B cell (primary cell): ENCODE results near the gene PLA2G6. TPM values are rescaled to one million over a fixed set of nuclear protein-coding genes. Genes with fewer than 3 reads are reported as not detected.

Experiments used
- ATAC-seq: fragments of 200-7000 bp; cut with Tn5 transposase; one replicate; pipeline ENCODE4 v1.10.0; 2021; ENCODE audit warnings: low read depth, mild to moderate bottlenecking, moderate number of reproducible peaks, moderate library complexity
- CTCF ChIA-PET: fragments of 350-600 bp; sonication (Branson Sonifier 250); formaldehyde crosslinking; loops from one replicate; lab custom pipeline; 2021; ENCODE audit warnings: antibody characterized with exemption, inconsistent platforms; lab: Charles Lee
- POLR2A ChIA-PET: fragments of 350-600 bp; sonication (Branson Sonifier 250); formaldehyde crosslinking; loops from one replicate; lab custom pipeline; 2021; ENCODE audit warnings: antibody characterized with exemption; lab: Charles Lee
- DNase-seq: peaks from one replicate; pipeline ENCODE4 v3.0.0; 2013
- H2AFZ ChIP-seq: 2 replicates; pipeline ENCODE4 v1.6.1; 2012; ENCODE audit warnings: mild to moderate bottlenecking, low read depth, low read length; ENCODE audit not compliant: insufficient read depth, poor library complexity, severe bottlenecking
- H3K27ac ChIP-seq, 2 donors: 1 replicate in 1 of 2; 2 replicates in 1 of 2; pipeline ENCODE4 v1.5.1; 2012 to 2013; ENCODE audit warnings: low read length in 2 of 2, mild to moderate bottlenecking in 2 of 2, moderate library complexity in 1 of 2
- H3K27me3 ChIP-seq, 4 experiments: fragments of 200-600 bp in 1 of 4; sonication (generic) in 1 of 4; replicated peaks in 1 of 4; 1 replicate in 2 of 4; 2 replicates in 2 of 4; pipeline versions ENCODE4 v1.6.1 to v1.7.0; 2013 to 2016; ENCODE audit warnings: low read length in 3 of 4, mild to moderate bottlenecking in 2 of 4, mixed read lengths in 1 of 4, moderate library complexity in 1 of 4; ENCODE audit not compliant: insufficient read depth in 4 of 4, control insufficient read depth in 3 of 4; ENCODE audit errors: control extremely low read depth in 1 of 4
- H3K36me3 ChIP-seq, 2 experiments: replicated peaks in 1 of 2; 1 replicate in 1 of 2; 2 replicates in 1 of 2; pipeline versions ENCODE4 v1.6.1 to v1.7.1; 2013; ENCODE audit warnings: low read length in 1 of 2; ENCODE audit not compliant: insufficient read depth in 2 of 2, control insufficient read depth in 1 of 2; ENCODE audit errors: control extremely low read depth in 1 of 2, extremely low read depth in 1 of 2
- H3K4me1 ChIP-seq, 2 donors: fragments of 200-600 bp in 1 of 2; sonication (generic) in 1 of 2; 1 replicate in 1 of 2; 2 replicates in 1 of 2; pipeline versions ENCODE4 v1.5.1 to v1.6.1; 2013 to 2017; ENCODE audit warnings: low read length in 2 of 2; ENCODE audit not compliant: control insufficient read depth in 2 of 2, insufficient read depth in 2 of 2
- H3K4me2 ChIP-seq: replicated peaks from 2 replicates; pipeline ENCODE3; 2012; ENCODE audit warnings: mild to moderate bottlenecking, low read depth, low read length; ENCODE audit not compliant: poor library complexity, severe bottlenecking
- H3K4me3 ChIP-seq, 5 experiments: fragments of 200-600 bp in 1 of 5; sonication (generic) in 1 of 5; 1 replicate in 3 of 5; 2 replicates in 2 of 5; pipeline versions ENCODE4 v1.5.1 to v1.7.0; 2011 to 2016; ENCODE audit warnings: low read length in 4 of 5, mild to moderate bottlenecking in 4 of 5, low read depth in 2 of 5, control low read depth in 1 of 5, moderate library complexity in 1 of 5; ENCODE audit not compliant: insufficient read depth in 1 of 5; ENCODE audit errors: control extremely low read depth in 1 of 5, extremely low read depth in 1 of 5
- H3K79me2 ChIP-seq: fragments of 200-600 bp; sonication (generic); one replicate; pipeline ENCODE4 v1.6.0; 2016; ENCODE audit warnings: low read length; ENCODE audit not compliant: control insufficient read depth, insufficient read depth
- H3K9ac ChIP-seq: fragments of 200-600 bp; sonication (generic); 2 replicates; pipeline ENCODE4 v1.6.1; 2017; ENCODE audit warnings: mild to moderate bottlenecking, low read length, moderate library complexity
- H3K9me3 ChIP-seq, 3 donors: one replicate each; pipeline versions ENCODE4 v1.6.1 to v1.7.1; 2013; ENCODE audit warnings: low read length in 2 of 3; ENCODE audit not compliant: control insufficient read depth in 2 of 3, insufficient read depth in 1 of 3; ENCODE audit errors: control extremely low read depth in 1 of 3
- H4K20me1 ChIP-seq: 2 replicates; pipeline ENCODE4 v1.6.0; 2012; ENCODE audit warnings: mild to moderate bottlenecking, low read length; ENCODE audit not compliant: insufficient read depth, control insufficient read depth, poor library complexity, severe bottlenecking
- H3K27ac Mint-ChIP-seq: one replicate; pipeline ENCODE4 v1.8.0; 2021; ENCODE audit warnings: mixed read lengths
- H3K27me3 Mint-ChIP-seq: one replicate; pipeline ENCODE4 v1.8.0; 2021; ENCODE audit warnings: mixed read lengths
- H3K4me1 Mint-ChIP-seq: one replicate; pipeline ENCODE4 v1.8.0; 2021; ENCODE audit warnings: mixed read lengths
- H3K4me3 Mint-ChIP-seq: one replicate; pipeline ENCODE4 v1.8.0; 2021; ENCODE audit warnings: mixed read lengths
- H3K9me3 Mint-ChIP-seq: one replicate; pipeline ENCODE4 v1.8.0; 2022; ENCODE audit warnings: mixed read lengths; ENCODE audit not compliant: insufficient read depth
- EZH2 ChIP-seq: IDR thresholded peaks from 2 replicates; pipeline ENCODE4 v1.6.1; 2012; ENCODE audit warnings: borderline replicate concordance, low read depth, mild to moderate bottlenecking, moderate library complexity, low read length; ENCODE audit not compliant: insufficient read depth, poor library complexity, severe bottlenecking
- WGBS: methylation state at CpG from one replicate; pipeline ENCODE4 v1.1.5; 2013; ENCODE audit warnings: missing lambda C conversion rate; ENCODE audit not compliant: insufficient coverage; 5-methylcytosine and 5-hydroxymethylcytosine counted together
- intact Hi-C: fragments of 100-400 bp; cut with micrococcal nuclease; formaldehyde crosslinking; loops from one replicate; pipeline ENCODE4 v1.10.0; 2022
- polyA plus RNA-seq: library from polyadenylated mRNA; depleted of rRNA; stranded (reverse); fragments of >200 nt; gene quantifications from 2 replicates; pipeline ENCODE4 v1.2.3, GENCODE V29; 2012
- total RNA-seq, 2 donors: library from RNA; stranded (reverse); fragments of 120-200 nt in 1 of 2; gene quantifications; 1 replicate in 1 of 2; 2 replicates in 1 of 2; pipeline versions ENCODE4 v1.2.3 to v1.2.4, GENCODE V29; 2013 to 2022
- TF ChIP-seq, protein P1 (sequence below): fragments of 200-600 bp; IDR thresholded peaks from one replicate; pipeline ENCODE4 v1.8.0; 2022; ENCODE audit warnings: antibody characterized with exemption, mild to moderate bottlenecking

The PLA2G6 gene
- total and polyA plus RNA-seq, 2 donors (not counting 1 experiment from before 2014, with no cell fraction given), result 125 to 148 TPM

DNA sequence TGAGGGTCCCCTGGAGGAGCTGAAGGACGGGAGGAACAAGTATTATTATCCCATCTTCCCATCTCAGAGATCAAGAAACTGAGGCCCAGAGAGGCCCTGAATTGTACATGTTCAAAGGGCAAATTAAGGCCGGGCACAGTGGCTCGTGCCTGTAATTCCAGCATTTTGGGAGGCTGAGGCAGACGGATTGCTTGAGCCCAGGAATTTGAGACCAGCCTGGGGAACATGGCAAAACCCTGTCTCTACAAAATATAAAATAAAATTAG lies 8.1 kb downstream of the PLA2G6 start:
- no peak overlapping the region for H3K4me2 ChIP-seq
- no peak for TF ChIP-seq EZH2
- TF ChIP-seq, protein P1, sequence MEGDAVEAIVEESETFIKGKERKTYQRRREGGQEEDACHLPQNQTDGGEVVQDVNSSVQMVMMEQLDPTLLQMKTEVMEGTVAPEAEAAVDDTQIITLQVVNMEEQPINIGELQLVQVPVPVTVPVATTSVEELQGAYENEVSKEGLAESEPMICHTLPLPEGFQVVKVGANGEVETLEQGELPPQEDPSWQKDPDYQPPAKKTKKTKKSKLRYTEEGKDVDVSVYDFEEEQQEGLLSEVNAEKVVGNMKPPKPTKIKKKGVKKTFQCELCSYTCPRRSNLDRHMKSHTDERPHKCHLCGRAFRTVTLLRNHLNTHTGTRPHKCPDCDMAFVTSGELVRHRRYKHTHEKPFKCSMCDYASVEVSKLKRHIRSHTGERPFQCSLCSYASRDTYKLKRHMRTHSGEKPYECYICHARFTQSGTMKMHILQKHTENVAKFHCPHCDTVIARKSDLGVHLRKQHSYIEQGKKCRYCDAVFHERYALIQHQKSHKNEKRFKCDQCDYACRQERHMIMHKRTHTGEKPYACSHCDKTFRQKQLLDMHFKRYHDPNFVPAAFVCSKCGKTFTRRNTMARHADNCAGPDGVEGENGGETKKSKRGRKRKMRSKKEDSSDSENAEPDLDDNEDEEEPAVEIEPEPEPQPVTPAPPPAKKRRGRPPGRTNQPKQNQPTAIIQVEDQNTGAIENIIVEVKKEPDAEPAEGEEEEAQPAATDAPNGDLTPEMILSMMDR, result no peak
- ChIA-PET CTCF (no interaction called here), POLR2A (no interaction called here)
- Mint-ChIP-seq H3K27ac (no peak overlapping the region), H3K27me3 (no peaks in the 10 kb centered on the region), H3K4me3 (no peak overlapping the region), H3K9me3 (no peaks in the 10 kb centered on the region), H3K4me1 (peaks cover 17% of the 10 kb centered on the region)
- H3K27me3 ChIP-seq, result no peaks in the 10 kb centered on the region
- peaks cover 13 to 17% of the 10 kb centered on the region in 2 donors for H3K4me1 ChIP-seq
- intact Hi-C loops, result no loop called here
- H3K9me3 ChIP-seq, result no peaks in the 10 kb centered on the region
- DNase-seq, result no peak
- no peak overlapping the region for H3K27ac ChIP-seq
- peaks cover 0 to 9% of the 10 kb centered on the region in 2 experiments for H3K36me3 ChIP-seq
- H4K20me1 ChIP-seq, result peaks cover 5% of the 10 kb centered on the region
- WGBS, result 94% methylated on average over 3 of the region's 4 CpGs
- no peak overlapping the region for H3K9ac ChIP-seq
- no peak overlapping the region for H3K4me3 ChIP-seq
- H2AFZ ChIP-seq, result no peak overlapping the region
- ATAC-seq, result no peak
- H3K79me2 ChIP-seq, result peaks cover 48% of the 10 kb centered on the region

DNA sequence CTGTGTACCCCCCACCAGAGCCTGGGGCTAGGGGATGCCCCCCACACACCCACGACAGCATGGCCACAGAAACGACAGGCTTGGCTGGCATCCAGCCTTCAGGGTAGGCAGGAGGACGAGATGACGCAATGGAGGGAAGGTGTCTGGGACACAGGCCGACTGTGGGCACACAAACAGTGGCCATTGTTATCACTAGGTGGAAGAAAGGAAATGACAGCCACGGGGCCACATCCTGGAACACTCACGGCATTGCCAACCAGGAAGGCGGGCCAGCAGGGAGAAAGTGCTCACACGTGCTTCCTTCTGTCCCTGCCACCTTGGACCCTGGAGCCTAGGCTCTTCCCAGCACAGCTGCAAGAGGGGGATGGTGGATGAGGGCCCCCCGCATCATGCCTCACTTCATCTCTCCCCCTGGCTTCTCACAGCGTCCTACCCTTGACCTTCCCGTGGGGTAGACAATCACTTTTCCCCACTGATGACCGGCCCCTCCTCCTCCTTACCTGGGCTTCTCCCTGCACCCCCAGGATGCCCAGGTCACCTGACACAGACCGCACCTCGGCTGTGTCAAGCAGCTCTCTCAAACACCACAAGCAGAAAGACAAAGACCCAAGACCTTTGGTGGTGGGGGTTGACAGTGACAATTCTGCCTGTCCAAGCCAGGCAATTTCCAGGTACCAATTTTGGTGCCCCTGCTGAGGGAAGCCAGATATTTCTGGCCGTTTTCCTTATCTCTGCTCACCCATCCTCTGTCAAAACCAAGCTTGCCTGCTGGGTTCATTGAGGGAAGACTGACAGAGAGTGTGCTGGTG lies 8.6 kb downstream of the PLA2G6 start:
- Mint-ChIP-seq H3K27ac (no peak overlapping the region), H3K27me3 (no peaks in the 10 kb centered on the region), H3K4me1 (peaks cover 17% of the 10 kb centered on the region), H3K9me3 (no peaks in the 10 kb centered on the region), H3K4me3 (no peak overlapping the region)
- Histone ChIP-seq H3K36me3 (peaks cover 0 to 12% of the 10 kb centered on the region in 2 experiments), H3K27ac (no peak overlapping the region), H3K27me3 (no peaks in the 10 kb centered on the region), H2AFZ (no peak overlapping the region), H3K4me3 (no peak overlapping the region), H3K4me2 (no peak overlapping the region), H3K79me2 (peaks cover 48% of the 10 kb centered on the region), H3K4me1 (peaks cover 13 to 17% of the 10 kb centered on the region in 2 donors), H3K9ac (no peak overlapping the region), H4K20me1 (peaks cover 5% of the 10 kb centered on the region), H3K9me3 (no peaks in the 10 kb centered on the region)
- intact Hi-C loops, result no loop called here
- DNase-seq (no peak), ATAC-seq (no peak)
- ChIA-PET POLR2A (interaction anchor here (1.2 kb wide), 1 partner anchor 8 kb away, joined by 3 read pairs; no protein-coding TSS in a partner anchor), CTCF (no interaction called here)
- TF ChIP-seq, protein P1, result no peak
- no peak for TF ChIP-seq EZH2
- 59% methylated on average over 15 of the region's 16 CpGs for WGBS
